ENCODE data around the gene PA2G4.

DNA sequence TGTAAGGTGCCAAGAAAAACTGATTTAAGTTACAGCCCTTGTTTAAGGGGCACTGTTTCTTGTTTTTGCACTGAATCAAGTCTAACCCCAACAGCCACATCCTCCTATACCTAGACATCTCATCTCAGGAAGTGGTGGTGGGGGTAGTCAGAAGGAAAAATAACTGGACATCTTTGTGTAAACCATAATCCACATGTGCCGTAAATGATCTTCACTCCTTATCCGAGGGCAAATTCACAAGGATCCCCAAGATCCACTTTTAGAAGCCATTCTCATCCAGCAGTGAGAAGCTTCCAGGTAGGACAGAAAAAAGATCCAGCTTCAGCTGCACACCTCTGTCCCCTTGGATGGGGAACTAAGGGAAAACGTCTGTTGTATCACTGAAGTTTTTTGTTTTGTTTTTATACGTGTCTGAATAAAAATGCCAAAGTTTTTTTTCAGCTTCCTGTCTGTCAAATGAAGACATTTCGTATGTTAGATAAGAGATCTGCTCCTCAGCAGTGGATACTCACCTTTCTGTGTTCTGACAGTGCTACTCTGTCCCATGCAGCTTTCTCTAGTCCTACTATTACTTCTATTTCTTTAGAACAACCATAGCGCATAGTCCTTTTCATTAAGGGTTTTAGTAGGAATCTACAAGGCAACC, 1.2 kb upstream of the PA2G4 start:
- no peak for TF ChIP-seq JUND (IDR thresholded peaks at IDR 0.05)
- no peak for TF ChIP-seq YY1 (IDR thresholded peaks at IDR 0.05)
- no peak for TF ChIP-seq CTCF (IDR thresholded peaks at IDR 0.05; ENCODE audit: low read depth, low read length, missing input control)
- TF ChIP-seq MAX (IDR thresholded peaks at IDR 0.05): no peak

Data from liver (tissue), 3 donors.